SK-N-SH treated with all-trans-retinoic acid at 6 μM for 48 hours (cell line): Measurements from ENCODE around the gene GASK1B.

ENCODE experiments used
- ARNTL ChIP-seq: fragments of 450-650 bp; formaldehyde crosslinking; IDR thresholded peaks from 2 replicates; pipeline ENCODE4 v1.5.0; 2020; ENCODE audit warnings: low read depth, mild to moderate bottlenecking, moderate library complexity, borderline replicate concordance
- BACH2 ChIP-seq: fragments of 250-450 bp; sonication (Bioruptor Pico); IDR thresholded peaks from 2 replicates; pipeline ENCODE4 v1.9.0; 2021; ENCODE audit warnings: mild to moderate bottlenecking, borderline replicate concordance
- ESRRG ChIP-seq: fragments of 250-450 bp; sonication (Bioruptor Pico); IDR thresholded peaks from 2 replicates; pipeline ENCODE4 v1.6.1; 2021; ENCODE audit warnings: mild to moderate bottlenecking
- GLIS3 ChIP-seq: fragments of 250-450 bp; sonication (Bioruptor Pico); IDR thresholded peaks from 2 replicates; pipeline ENCODE4 v1.5.0; 2020; ENCODE audit warnings: mild to moderate bottlenecking, moderate library complexity
- OSR1 ChIP-seq: fragments of 250-450 bp; sonication (Bioruptor Pico); IDR thresholded peaks from 2 replicates; pipeline ENCODE4 v1.8.0; 2022; ENCODE audit warnings: moderate library complexity, mild to moderate bottlenecking, inconsistent platforms
- RARB ChIP-seq: fragments of 250-450 bp; sonication (Bioruptor Pico); IDR thresholded peaks from 2 replicates; pipeline ENCODE4 v1.8.0; 2021; ENCODE audit warnings: mild to moderate bottlenecking, moderate library complexity
- ZC3H10 ChIP-seq: fragments of 250-450 bp; sonication (Bioruptor Pico); IDR thresholded peaks from 2 replicates; pipeline ENCODE4 v1.5.1; 2021; ENCODE audit warnings: mild to moderate bottlenecking, moderate library complexity
- ZFP3 ChIP-seq: fragments of 250-450 bp; sonication (Bioruptor Pico); IDR thresholded peaks from 2 replicates; pipeline ENCODE4 v1.5.0; 2020; ENCODE audit warnings: mild to moderate bottlenecking, moderate library complexity
- ZFP30 ChIP-seq: fragments of 450-650 bp; formaldehyde crosslinking; IDR thresholded peaks from 2 replicates; pipeline ENCODE4 v1.5.0; 2022; ENCODE audit warnings: mild to moderate bottlenecking, moderate library complexity
- ZNF70 ChIP-seq: fragments of 450-650 bp; formaldehyde crosslinking; IDR thresholded peaks from 2 replicates; pipeline ENCODE4 v1.5.0; 2020; ENCODE audit warnings: mild to moderate bottlenecking, moderate library complexity
- TF ChIP-seq, protein P1 (sequence below): fragments of 250-450 bp; sonication (Bioruptor Pico); IDR thresholded peaks from 2 replicates; pipeline ENCODE4 v1.5.1; 2020; ENCODE audit warnings: low read depth, mild to moderate bottlenecking, moderate library complexity
- TF ChIP-seq, protein P2 (sequence below): fragments of 250-450 bp; sonication (Bioruptor Pico); IDR thresholded peaks from 2 replicates; pipeline ENCODE4 v1.8.0; 2020; ENCODE audit warnings: mild to moderate bottlenecking, moderate library complexity, borderline replicate concordance
- TF ChIP-seq, protein P3 (sequence below): fragments of 250-450 bp; sonication (Bioruptor Pico); IDR thresholded peaks from 2 replicates; pipeline ENCODE4 v1.5.1; 2021; ENCODE audit warnings: mild to moderate bottlenecking, moderate library complexity
- TF ChIP-seq, protein P4 (sequence below): fragments of 250-450 bp; sonication (Bioruptor Pico); IDR thresholded peaks from 2 replicates; pipeline ENCODE4 v1.5.0; 2020; ENCODE audit warnings: mild to moderate bottlenecking, moderate library complexity

DNA sequence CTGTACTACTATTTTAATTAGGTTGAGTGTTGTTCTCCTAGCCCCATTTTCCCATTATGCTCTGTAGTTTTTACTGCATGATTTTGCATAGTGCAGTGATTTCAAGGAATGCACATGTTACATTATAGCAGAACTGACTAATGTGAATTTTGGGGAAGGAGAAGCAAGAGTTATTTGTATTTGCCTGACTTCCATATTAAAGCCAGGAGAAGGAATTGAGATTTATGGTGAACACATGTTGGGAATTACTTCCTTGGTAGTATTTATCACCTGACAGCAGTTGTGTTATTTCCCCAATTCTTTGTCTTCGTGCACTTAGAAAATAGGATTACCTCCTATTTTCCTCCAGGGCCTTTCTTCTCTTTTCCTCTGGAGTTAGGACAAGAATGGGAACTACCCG lies 40.6 kb upstream of the GASK1B start:
- no peak for TF ChIP-seq ZC3H10 (CRISPR knock-in tag)
- no peak for TF ChIP-seq ARNTL
- TF ChIP-seq, protein P1, sequence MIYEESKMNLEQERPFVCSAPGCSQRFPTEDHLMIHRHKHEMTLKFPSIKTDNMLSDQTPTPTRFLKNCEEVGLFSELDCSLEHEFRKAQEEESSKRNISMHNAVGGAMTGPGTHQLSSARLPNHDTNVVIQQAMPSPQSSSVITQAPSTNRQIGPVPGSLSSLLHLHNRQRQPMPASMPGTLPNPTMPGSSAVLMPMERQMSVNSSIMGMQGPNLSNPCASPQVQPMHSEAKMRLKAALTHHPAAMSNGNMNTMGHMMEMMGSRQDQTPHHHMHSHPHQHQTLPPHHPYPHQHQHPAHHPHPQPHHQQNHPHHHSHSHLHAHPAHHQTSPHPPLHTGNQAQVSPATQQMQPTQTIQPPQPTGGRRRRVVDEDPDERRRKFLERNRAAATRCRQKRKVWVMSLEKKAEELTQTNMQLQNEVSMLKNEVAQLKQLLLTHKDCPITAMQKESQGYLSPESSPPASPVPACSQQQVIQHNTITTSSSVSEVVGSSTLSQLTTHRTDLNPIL (CRISPR knock-in tag): no peak
- TF ChIP-seq ZFP30 (CRISPR knock-in tag): no peak
- TF ChIP-seq OSR1: no peak
- no peak for TF ChIP-seq RARB (CRISPR knock-in tag)
- TF ChIP-seq GLIS3: no peak
- TF ChIP-seq, protein P2, sequence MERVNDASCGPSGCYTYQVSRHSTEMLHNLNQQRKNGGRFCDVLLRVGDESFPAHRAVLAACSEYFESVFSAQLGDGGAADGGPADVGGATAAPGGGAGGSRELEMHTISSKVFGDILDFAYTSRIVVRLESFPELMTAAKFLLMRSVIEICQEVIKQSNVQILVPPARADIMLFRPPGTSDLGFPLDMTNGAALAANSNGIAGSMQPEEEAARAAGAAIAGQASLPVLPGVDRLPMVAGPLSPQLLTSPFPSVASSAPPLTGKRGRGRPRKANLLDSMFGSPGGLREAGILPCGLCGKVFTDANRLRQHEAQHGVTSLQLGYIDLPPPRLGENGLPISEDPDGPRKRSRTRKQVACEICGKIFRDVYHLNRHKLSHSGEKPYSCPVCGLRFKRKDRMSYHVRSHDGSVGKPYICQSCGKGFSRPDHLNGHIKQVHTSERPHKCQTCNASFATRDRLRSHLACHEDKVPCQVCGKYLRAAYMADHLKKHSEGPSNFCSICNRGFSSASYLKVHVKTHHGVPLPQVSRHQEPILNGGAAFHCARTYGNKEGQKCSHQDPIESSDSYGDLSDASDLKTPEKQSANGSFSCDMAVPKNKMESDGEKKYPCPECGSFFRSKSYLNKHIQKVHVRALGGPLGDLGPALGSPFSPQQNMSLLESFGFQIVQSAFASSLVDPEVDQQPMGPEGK (CRISPR knock-in tag): no peak
- no peak for TF ChIP-seq ZFP3 (CRISPR knock-in tag)
- TF ChIP-seq BACH2 (CRISPR knock-in tag): no peak
- TF ChIP-seq, protein P3, sequence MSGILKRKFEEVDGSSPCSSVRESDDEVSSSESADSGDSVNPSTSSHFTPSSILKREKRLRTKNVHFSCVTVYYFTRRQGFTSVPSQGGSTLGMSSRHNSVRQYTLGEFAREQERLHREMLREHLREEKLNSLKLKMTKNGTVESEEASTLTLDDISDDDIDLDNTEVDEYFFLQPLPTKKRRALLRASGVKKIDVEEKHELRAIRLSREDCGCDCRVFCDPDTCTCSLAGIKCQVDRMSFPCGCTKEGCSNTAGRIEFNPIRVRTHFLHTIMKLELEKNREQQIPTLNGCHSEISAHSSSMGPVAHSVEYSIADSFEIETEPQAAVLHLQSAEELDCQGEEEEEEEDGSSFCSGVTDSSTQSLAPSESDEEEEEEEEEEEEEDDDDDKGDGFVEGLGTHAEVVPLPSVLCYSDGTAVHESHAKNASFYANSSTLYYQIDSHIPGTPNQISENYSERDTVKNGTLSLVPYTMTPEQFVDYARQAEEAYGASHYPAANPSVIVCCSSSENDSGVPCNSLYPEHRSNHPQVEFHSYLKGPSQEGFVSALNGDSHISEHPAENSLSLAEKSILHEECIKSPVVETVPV (CRISPR knock-in tag): no peak
- TF ChIP-seq, protein P4, sequence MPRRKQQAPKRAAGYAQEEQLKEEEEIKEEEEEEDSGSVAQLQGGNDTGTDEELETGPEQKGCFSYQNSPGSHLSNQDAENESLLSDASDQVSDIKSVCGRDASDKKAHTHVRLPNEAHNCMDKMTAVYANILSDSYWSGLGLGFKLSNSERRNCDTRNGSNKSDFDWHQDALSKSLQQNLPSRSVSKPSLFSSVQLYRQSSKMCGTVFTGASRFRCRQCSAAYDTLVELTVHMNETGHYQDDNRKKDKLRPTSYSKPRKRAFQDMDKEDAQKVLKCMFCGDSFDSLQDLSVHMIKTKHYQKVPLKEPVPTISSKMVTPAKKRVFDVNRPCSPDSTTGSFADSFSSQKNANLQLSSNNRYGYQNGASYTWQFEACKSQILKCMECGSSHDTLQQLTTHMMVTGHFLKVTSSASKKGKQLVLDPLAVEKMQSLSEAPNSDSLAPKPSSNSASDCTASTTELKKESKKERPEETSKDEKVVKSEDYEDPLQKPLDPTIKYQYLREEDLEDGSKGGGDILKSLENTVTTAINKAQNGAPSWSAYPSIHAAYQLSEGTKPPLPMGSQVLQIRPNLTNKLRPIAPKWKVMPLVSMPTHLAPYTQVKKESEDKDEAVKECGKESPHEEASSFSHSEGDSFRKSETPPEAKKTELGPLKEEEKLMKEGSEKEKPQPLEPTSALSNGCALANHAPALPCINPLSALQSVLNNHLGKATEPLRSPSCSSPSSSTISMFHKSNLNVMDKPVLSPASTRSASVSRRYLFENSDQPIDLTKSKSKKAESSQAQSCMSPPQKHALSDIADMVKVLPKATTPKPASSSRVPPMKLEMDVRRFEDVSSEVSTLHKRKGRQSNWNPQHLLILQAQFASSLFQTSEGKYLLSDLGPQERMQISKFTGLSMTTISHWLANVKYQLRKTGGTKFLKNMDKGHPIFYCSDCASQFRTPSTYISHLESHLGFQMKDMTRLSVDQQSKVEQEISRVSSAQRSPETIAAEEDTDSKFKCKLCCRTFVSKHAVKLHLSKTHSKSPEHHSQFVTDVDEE (CRISPR knock-in tag): no peak
- no peak for TF ChIP-seq ZNF70 (CRISPR knock-in tag)
- TF ChIP-seq ESRRG (CRISPR knock-in tag): no peak
